ENCODE measurements around the gene APP. TPM values are rescaled to one million over a fixed set of nuclear protein-coding genes. Genes with fewer than 3 reads are reported as not detected.
"Not testable (repeated sequence)": the region's sequence is repeated elsewhere in the genome, so short reads cannot be mapped to it uniquely, and the experiment has no call there.

APP gene
- total RNA-seq, 3 donors from 2014 or later, result 270 to 546 (median 383) TPM

DNA sequence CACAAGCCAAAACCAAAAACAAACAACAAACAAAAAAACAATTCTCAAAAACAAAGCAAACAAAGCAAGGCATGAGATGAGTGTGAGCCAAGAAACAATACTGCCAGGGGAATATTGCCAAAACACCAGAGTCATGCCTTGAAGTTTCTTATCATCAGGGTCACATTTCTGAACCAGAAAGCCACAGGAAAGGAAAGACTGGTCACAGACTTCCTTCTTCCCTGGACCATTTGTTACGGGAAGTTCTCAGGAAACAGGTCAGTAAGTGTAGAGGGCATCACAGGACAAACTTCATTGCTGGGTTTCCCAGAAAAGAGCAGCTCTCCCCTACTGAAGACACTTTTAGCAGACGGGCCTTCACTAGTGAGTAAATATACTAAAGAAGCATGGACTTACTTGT lies 244.6 kb downstream of the APP start:
- Histone ChIP-seq H3K36me3 (no peaks in the 10 kb centered on the region), H3K4me1 (no peaks in the 10 kb centered on the region), H3K4me3 (no peak overlapping the region), H3K27ac (peak overlapping the region; percentile 54 to 73), H3K9me3 (no peaks in the 10 kb centered on the region), H3K27me3 (no peaks in the 10 kb centered on the region)
- intact Hi-C loops (cut with DNase I; ENCODE audit: low total_unique reads), result no loop called here
- TF ChIP-seq POLR2AphosphoS5 (IDR thresholded peaks at IDR 0.05) (peak in 2 of 3 donors; percentile 35 to 91), POLR2A (IDR thresholded peaks at IDR 0.05) (no peak)
- DNase-seq (ENCODE audit: low spot score in 2 of 2), result no peak

- H3K27me3 ChIP-seq, result no peaks in the 10 kb centered on the region
- no peak overlapping the region for H3K4me3 ChIP-seq
- H3K4me1 ChIP-seq, result no peaks in the 10 kb centered on the region
- H3K36me3 ChIP-seq, result no peaks in the 10 kb centered on the region
- no peaks in the 10 kb centered on the region for H3K9me3 ChIP-seq
- TF ChIP-seq POLR2A (IDR thresholded peaks at IDR 0.05) (no peak), POLR2AphosphoS5 (IDR thresholded peaks at IDR 0.05) (no peak), CTCF (IDR thresholded peaks at IDR 0.05) (no peak)
- H3K27ac ChIP-seq, result peak overlapping the region; percentile 19 to 73
- no peak for DNase-seq (ENCODE audit: low spot score in 2 of 2)
- intact Hi-C loops (cut with DNase I; ENCODE audit: low total_unique reads), result no loop called here
Measured at GRCh38 chr21:25925064-25925800, 245.3 kb downstream of the APP start.

GRCh38 chr21:25918152-25918551 lies 252.4 kb downstream of the APP start:
- H3K27ac ChIP-seq; DNase-seq (ENCODE audit: low spot score in 2 of 2); H3K4me1 ChIP-seq; intact Hi-C loops (cut with DNase I; ENCODE audit: low total_unique reads); H3K4me3 ChIP-seq; H3K9me3 ChIP-seq; H3K36me3 ChIP-seq; H3K27me3 ChIP-seq: not testable (repeated sequence)

DNA sequence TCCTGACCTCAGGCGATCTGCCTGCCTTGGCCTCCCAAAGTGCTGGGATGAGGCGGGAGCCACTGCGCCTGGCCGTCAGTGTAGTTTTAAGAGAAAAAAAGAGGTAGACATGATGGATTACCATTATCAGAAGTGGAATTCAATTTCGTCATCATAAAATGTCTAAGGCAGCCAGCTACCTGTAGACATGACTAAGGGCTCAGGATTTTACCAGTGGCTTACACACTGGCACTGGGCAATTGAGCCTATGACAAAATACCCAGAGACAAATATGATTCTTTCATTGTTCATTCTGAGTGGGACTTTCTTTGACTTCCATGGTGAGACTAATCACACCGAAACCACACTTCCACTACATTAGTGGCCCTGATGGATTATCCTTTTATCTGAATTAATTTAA lies 254.3 kb downstream of the APP start:
- TF ChIP-seq CTCF (IDR thresholded peaks at IDR 0.05) (no peak), POLR2AphosphoS5 (IDR thresholded peaks at IDR 0.05) (no peak), POLR2A (IDR thresholded peaks at IDR 0.05) (no peak)
- Histone ChIP-seq H3K27me3 (no peaks in the 10 kb centered on the region), H3K9me3 (no peaks in the 10 kb centered on the region), H3K36me3 (no peaks in the 10 kb centered on the region), H3K4me3 (no peak overlapping the region), H3K4me1 (no peaks in the 10 kb centered on the region), H3K27ac (no peak overlapping the region)
- no peak for DNase-seq (ENCODE audit: low spot score in 2 of 2)
- intact Hi-C loops (cut with DNase I; ENCODE audit: low total_unique reads), result no loop called here

- Histone ChIP-seq H3K9me3 (no peaks in the 10 kb centered on the region), H3K4me1 (no peaks in the 10 kb centered on the region), H3K27ac (no peak overlapping the region), H3K27me3 (no peaks in the 10 kb centered on the region), H3K4me3 (no peak overlapping the region), H3K36me3 (no peaks in the 10 kb centered on the region)
- intact Hi-C loops (cut with DNase I; ENCODE audit: low total_unique reads), result no loop called here
- no peak for DNase-seq (ENCODE audit: low spot score in 2 of 2)
- TF ChIP-seq CTCF (IDR thresholded peaks at IDR 0.05) (no peak), POLR2AphosphoS5 (IDR thresholded peaks at IDR 0.05) (no peak), POLR2A (IDR thresholded peaks at IDR 0.05) (no peak)
Measured at GRCh38 chr21:25913479-25913878, 257.1 kb downstream of the APP start.

GRCh38 chr21:25912402-25912746 lies 258.2 kb downstream of the APP start:
- DNase-seq (ENCODE audit: low spot score in 2 of 2), result no peak
- intact Hi-C loops (cut with DNase I; ENCODE audit: low total_unique reads), result no loop called here
- no peak overlapping the region for H3K4me3 ChIP-seq
- H3K36me3 ChIP-seq, result no peaks in the 10 kb centered on the region
- no peaks in the 10 kb centered on the region for H3K9me3 ChIP-seq
- H3K27ac ChIP-seq, result peak overlapping the region in 1 of 2 donors; percentile 10
- H3K27me3 ChIP-seq, result no peaks in the 10 kb centered on the region
- H3K4me1 ChIP-seq, result no peaks in the 10 kb centered on the region
- TF ChIP-seq POLR2A (IDR thresholded peaks at IDR 0.05) (no peak), CTCF (IDR thresholded peaks at IDR 0.05) (no peak), POLR2AphosphoS5 (IDR thresholded peaks at IDR 0.05) (no peak)

All from breast epithelium (tissue), 4 donors.